GM19099 (cell line): ENCODE data around the gene KDM5D.

Experiments
- POLR2A ChIP-seq: IDR thresholded peaks from 3 replicates; pipeline ENCODE4 v1.6.1; 2011; ENCODE audit warnings: low read depth; ENCODE audit not compliant: insufficient read length; ENCODE audit errors: extremely low read depth

Gene KDM5D

DNA sequence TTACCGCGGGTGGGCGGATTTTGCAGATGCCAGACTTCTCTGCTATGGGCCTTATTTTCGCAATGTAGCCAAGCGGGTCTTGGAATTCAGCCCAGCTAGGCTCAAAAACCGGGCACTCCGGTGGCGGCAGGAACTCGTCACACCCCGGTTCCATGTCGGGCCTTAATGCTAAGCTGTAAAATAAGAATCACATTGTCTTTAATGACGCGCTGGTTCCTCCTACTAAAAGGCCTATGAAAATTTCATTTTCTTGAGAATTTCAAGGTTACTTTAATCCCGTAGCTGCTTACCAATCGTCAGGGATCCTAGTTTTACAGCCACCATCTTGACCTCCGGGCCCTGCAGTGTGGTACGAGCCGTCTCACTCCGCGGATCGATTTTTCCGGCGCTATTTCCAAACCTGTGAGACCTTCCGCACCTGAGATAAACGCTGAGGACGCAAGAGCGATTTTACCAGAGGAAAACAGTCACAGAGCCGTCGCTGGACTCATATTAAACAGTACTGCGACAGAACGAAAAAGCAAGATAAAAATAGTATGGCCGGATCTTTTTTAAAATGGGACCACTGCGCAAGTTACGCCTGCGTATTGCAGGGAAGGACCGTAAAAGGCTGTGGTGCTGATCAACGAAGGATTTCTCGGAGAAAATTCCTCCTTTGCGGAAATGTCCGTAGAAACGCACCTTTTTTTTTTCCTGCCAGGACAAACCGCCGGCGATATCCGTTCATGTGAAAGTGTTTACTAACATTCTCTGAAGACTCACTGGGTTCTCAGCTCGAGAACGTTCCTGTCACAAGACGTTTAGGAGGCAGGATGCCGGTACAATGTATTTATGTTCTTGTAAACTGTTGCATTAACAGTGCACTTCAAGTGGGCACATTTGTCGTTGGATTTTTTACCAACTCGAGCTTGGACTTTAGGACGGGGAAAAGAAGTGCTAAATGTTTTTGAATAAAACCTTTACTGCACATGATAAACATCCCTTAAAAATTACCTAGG lies at the start of gene KDM5D:
KDM5D (minus strand) TSS at position 346 of the 998 bp plus-strand sequence; CDS start at position 154, 192 bp downstream.
- TF ChIP-seq POLR2A = no peak

DNA sequence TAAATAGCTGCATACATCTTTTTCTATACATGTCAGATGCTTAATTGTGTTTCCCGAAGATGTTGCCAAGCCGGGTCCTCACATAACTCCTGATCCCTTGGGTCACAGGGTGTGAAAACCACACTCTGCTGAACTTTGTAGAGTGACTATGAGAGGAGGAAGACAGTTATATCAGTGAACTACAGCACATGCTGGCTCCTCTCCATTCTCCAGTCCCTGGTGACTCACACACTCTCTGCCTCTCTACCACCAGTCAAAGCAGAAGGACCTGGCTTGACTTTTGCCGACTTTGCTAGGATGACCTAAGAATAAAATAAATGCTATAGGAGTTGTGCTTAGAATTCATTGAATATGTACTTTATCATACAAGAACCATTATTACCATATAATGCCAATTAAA lies 23.8 kb upstream of the KDM5D start:
- TF ChIP-seq POLR2A = no peak

DNA sequence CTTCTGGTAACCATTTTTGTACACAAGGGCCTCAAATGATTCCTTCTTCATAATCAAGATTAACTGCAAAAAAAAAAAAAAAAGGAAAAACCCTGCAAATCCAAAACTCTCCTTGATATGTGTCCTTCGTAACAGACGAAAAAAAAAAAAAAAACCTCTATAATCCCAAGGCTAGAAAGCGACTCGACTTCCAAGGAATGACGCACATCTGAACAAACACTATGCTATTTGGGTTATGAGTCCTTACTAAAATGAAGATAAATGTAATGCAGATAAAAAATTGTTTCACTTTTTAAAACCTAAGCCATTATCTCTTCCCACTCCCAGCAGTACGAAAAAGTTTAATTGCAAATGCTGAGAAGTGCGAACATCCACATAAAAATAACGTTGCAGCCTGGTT lies 1.2 kb downstream of the KDM5D start:
- no peak for TF ChIP-seq POLR2A

DNA sequence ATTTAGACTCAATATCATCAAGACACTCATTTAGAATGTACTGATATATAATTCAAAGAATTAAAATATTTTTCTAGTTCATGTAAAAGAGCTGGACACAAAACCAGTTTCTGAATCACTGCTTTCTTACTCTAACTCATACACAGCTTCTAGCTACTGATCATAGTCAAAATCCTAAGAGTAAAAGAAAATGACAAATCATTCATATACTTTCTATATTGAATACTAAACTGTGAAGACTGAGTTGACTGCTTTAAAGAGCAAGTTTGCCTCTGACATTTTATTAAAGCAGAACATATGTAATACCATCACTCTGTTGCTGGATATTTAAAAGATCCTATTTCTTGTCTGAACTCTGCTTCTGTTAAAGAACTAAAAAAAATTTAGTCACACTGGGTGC lies 2.4 kb downstream of the KDM5D start:
- no peak for TF ChIP-seq POLR2A

DNA sequence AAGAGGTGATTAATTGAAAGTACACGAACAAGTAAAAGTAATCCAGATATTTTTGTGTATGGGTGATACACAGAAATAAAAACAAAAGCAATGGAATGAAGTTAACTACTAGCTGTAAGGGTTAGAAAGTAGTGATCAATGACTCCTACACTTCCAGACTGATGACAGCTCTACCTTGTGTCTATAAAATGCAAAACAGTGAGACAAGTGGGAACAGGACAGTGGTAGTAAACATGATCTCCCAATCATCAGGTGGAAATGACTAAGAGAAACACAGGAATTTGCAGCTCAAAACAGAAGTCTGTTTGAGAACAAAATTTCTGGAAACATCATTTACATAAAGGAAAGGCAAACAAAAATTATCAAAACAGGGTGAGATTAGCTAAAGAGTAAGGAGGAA lies 10.1 kb downstream of the KDM5D start:
- TF ChIP-seq POLR2A = no peak

DNA sequence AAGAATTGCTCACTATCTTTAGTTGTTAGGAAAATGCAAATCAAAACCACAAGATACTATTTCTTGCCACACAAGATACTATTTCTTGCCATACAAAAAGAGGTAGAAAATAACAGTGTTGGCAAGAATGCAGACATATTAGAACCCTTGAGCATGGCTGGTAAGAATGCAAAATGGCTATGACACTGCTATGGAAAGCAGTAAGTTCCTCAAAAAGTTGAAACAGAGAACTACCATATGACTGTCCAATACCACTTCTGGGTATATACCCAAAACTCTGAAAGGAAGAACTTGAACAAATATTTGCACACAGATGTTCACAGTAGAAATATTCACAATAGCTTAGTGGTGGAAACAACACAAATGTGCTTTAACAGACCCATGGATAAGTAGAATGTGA lies 26.6 kb downstream of the KDM5D start:
- TF ChIP-seq POLR2A = no peak

DNA sequence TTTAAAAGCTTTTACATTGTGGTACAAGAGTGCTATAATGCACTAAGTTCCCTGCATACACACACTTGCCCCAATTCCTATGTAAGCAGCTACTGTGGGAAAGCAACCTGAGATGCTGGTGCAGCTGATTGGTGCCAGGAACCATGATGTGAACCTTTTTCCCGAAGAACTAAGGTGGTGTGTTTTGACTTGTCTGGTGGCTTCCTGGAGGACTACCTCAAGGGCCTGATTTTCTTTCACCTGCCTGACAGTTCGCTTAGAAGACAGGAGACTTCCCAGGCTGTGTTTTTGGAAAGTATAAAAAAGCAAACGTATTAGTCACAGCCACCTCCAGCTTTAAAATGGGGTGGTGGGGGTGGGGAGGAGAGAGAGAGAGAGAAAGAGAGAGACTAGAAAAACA lies 27.4 kb downstream of the KDM5D start:
- no peak for TF ChIP-seq POLR2A

DNA sequence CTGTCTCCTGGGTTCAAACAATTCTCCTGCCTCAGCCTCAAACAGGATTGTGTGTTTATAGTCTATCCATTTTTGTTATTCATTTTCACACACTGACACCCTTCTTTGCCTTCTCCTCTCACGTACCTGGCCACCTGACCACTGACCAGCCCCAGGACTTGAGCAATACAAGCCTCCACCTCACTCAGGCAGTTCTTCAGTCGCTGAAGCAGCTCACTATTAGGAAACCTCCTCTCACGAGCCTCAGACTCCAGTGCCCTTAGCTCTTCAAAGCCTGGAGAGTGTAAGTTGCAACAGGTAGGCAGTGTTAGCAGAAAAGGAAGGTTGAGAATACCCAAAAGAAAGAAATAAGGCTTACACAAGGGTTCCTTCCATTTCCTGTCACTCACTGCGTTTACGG lies 29.3 kb downstream of the KDM5D start:
- no peak for TF ChIP-seq POLR2A

DNA sequence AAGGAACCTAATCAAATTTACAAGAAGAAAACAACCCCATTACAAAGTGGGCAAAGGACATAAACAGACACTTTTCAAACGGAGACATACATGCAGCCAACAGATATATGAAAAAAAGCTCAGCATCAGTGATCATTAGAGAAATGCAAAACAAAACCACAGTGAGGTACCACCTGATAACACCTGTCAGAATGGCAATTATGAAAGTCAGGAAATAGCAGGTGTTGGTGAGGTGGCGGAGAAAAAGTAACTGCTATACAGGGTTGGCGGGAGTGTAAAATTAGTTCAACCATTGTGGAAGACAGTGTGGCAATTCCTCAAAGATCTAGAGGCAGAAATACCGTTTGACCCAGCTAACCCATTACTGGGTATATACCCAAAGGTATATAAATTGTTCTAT lies 31.1 kb downstream of the KDM5D start:
- TF ChIP-seq POLR2A = no peak

DNA sequence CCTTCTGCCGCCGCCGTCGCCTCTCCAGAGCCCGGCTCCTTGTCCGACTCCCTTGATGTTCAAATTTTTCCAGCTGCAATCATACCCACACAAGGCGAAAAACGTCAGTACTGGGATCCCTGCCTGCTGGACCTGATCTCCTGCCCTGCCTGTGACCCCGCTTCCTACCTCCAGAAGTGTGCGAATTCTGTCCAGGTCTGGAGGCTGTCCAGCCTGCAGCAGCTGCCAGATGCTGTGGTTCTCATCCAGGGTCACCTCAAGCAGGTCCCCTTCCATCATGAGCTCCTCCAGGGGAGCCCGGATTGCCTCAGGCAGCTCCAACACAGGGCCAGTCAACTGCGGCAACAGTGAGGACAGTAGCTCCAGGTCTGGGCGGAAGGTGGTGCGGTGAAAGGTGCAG lies 38.3 kb downstream of the KDM5D start:
- no peak for TF ChIP-seq POLR2A

DNA sequence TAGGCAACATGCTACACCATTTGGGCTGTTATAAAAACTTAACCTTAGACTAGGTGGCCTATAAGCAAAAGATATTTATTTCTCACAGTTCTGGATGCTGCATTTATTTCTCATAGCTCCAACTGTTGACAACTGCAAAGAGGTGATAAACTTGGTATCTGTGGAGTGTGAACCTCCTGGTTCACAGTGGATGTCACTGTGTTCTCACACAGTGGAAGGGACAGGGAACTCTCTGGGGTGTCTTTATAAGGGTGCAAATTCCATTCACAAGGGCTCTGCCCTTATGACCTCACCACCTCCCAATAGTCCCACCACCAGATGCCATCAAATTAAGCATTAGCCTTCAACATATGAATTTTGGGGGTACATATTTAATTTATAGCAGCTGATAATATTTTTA lies 46.0 kb downstream of the KDM5D start:
- no peak for TF ChIP-seq POLR2A

DNA sequence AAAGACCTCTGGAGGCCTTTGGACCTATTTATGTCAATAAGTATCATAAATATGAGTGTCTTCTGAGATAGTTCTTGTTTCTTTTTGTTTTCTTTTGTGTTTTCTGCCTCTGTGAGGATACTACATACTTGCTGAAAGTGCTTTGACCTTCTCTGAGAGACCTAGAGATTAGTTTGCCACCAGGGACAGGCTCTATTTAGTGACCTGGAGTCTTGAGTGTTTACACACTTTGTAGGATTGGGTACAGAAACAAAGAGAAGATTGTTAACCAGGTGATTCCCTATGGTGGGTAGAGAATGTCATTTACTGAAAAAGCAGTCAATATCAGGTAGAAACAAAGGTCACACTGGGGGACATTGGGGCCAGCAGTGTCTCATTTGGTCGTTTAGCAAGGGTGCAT lies 63.7 kb downstream of the KDM5D start:
- TF ChIP-seq POLR2A = no peak
